SIG-M5 (cell line): ENCODE measurements around the gene M1AP.
"Not testable (repeated sequence)": the region's sequence is repeated elsewhere in the genome, so short reads cannot be mapped to it uniquely, and the experiment has no call there.

ENCODE experiments used
- DNase-seq: peaks from one replicate; lab custom pipeline; 2025; lab: John Stamatoyannopoulos, UW

Gene M1AP

GRCh38 chr2:74653589-74653984 is 5.5 kb upstream of the M1AP start:
- DNase-seq: no peak

- DNase-seq: no peak
Observed at GRCh38 chr2:74646834-74647482, 1.2 kb downstream of the M1AP start.

GRCh38 chr2:74646201-74646600 is 1.9 kb downstream of the M1AP start:
- DNase-seq: no peak

GRCh38 chr2:74645344-74645743 is 2.8 kb downstream of the M1AP start:
- no peak for DNase-seq

- no peak for DNase-seq
Observed at GRCh38 chr2:74639550-74639949, 8.6 kb downstream of the M1AP start.

- DNase-seq: no peak
Observed at GRCh38 chr2:74632939-74633312, 15.2 kb downstream of the M1AP start.

- DNase-seq: no peak
Observed at GRCh38 chr2:74632209-74632938, 15.8 kb downstream of the M1AP start.

- DNase-seq: not testable (repeated sequence)
Observed at GRCh38 chr2:74630454-74630853, 17.7 kb downstream of the M1AP start.

GRCh38 chr2:74628538-74629105 is 19.5 kb downstream of the M1AP start:
- DNase-seq: no peak

- no peak for DNase-seq
Observed at GRCh38 chr2:74625658-74626425, 22.3 kb downstream of the M1AP start.

GRCh38 chr2:74620671-74621070 is 27.5 kb downstream of the M1AP start:
- DNase-seq: no peak

GRCh38 chr2:74619651-74620297 is 28.4 kb downstream of the M1AP start:
- no peak for DNase-seq

GRCh38 chr2:74618410-74619083 is 29.6 kb downstream of the M1AP start:
- DNase-seq: no peak

- no peak for DNase-seq
Observed at GRCh38 chr2:74617122-74617521, 31.0 kb downstream of the M1AP start.

- DNase-seq: no peak
Observed at GRCh38 chr2:74606927-74607326, 41.2 kb downstream of the M1AP start.

- DNase-seq: no peak
Observed at GRCh38 chr2:74603282-74604000, 44.7 kb downstream of the M1AP start.

- no peak for DNase-seq
Observed at GRCh38 chr2:74602586-74603281, 45.4 kb downstream of the M1AP start.

GRCh38 chr2:74599676-74600075 is 48.5 kb downstream of the M1AP start:
- DNase-seq: no peak

- DNase-seq: no peak
Observed at GRCh38 chr2:74597410-74597809, 50.7 kb downstream of the M1AP start.

GRCh38 chr2:74596584-74596983 is 51.5 kb downstream of the M1AP start:
- no peak for DNase-seq
